ENCODE data around the gene ZBTB24. TPM values are rescaled to one million over a fixed set of nuclear protein-coding genes. Genes with fewer than 3 reads are reported as not detected.

ZBTB24 gene
- total and polyA plus RNA-seq, 4 donors: 1.2 to 3.9 (median 2.2) TPM

DNA sequence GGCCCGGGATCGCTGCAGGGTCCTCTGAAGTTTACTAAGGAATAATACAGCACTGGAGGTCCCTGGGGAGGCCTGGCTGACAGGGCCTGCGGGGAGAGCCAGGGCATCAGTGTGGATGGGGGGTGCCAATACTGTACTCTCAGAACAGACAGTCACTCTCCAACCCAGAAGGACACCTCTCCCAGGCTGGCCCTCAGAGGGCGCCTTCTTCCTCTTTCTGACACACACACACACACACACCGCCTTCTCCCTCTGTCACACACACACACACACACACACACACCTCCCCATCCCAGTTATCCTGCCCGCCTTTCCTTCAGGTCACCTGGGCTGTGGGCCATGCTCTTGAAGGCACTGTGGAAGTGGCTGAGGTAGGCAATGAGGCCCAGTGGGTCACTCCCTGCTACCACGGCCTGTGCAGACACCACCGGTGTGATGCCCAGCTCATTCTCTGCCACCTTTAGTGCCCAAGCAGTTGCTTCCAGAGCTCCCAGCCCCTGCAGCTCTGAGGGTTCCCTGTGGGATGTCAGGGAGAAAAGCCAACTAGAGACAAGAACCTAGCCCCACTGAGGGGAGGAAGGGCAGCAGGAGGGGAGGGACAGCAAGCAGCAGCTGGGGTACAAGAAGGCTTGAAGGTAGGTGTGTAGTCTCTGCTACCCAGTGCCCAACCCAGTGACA is 35.0 kb downstream of the ZBTB24 start:
- 86% methylated on average over 8 of the region's 8 CpGs for WGBS
- no peaks in the 10 kb centered on the region for H3K9me3 ChIP-seq (ENCODE audit: control insufficient read depth in 4 of 4, low read length in 3 of 4)
- no peak overlapping the region for H3K9ac ChIP-seq (ENCODE audit: low read depth in 1 of 2, low read length in 2 of 2)
- no peaks in the 10 kb centered on the region for H3K27me3 ChIP-seq (ENCODE audit: control insufficient read depth in 4 of 4, insufficient read depth in 4 of 4, low read length in 3 of 4)
- no peak overlapping the region for H3K27ac ChIP-seq (ENCODE audit: low read depth in 1 of 2, low read length in 2 of 2)
- TF ChIP-seq EGR1 (IDR thresholded peaks at IDR 0.05; ENCODE audit: low read depth in 2 of 2) (no peak), JUND (IDR thresholded peaks at IDR 0.05) (no peak), TAF1 (conservative IDR thresholded peaks at IDR 0.05) (no peak), SP1 (IDR thresholded peaks at IDR 0.05) (no peak)
- H3K4me1 ChIP-seq (ENCODE audit: control insufficient read depth in 4 of 4, insufficient read depth in 4 of 4, low read length in 3 of 4): no peaks in the 10 kb centered on the region
- DNase-seq (ENCODE audit: low spot score): no peak
- H3K4me3 ChIP-seq (ENCODE audit: low read depth in 1 of 3, low read length in 3 of 3): no peak overlapping the region
- peaks cover 0 to 3% (median 2%) of the 10 kb centered on the region in 4 donors for H3K36me3 ChIP-seq (ENCODE audit: control insufficient read depth in 4 of 4, insufficient read depth in 3 of 4, low read depth in 1 of 4, low read length in 3 of 4)

- H3K27me3 ChIP-seq (ENCODE audit: control insufficient read depth in 4 of 4, insufficient read depth in 4 of 4, low read length in 3 of 4): no peaks in the 10 kb centered on the region
- no peaks in the 10 kb centered on the region for H3K4me1 ChIP-seq (ENCODE audit: control insufficient read depth in 4 of 4, insufficient read depth in 4 of 4, low read length in 3 of 4)
- TF ChIP-seq FOXA1 (IDR thresholded peaks at IDR 0.05) (no peak), RAD21 (IDR thresholded peaks at IDR 0.05) (no peak), SP1 (IDR thresholded peaks at IDR 0.05) (no peak), RXRA (IDR thresholded peaks at IDR 0.05) (no peak), MAX (IDR thresholded peaks at IDR 0.05) (no peak), YY1 (IDR thresholded peaks at IDR 0.05) (no peak), FOXA2 (IDR thresholded peaks at IDR 0.05) (no peak), ATF3 (IDR thresholded peaks at IDR 0.05) (no peak), HNF4A (conservative IDR thresholded peaks at IDR 0.05) (no peak), ZBTB33 (IDR thresholded peaks at IDR 0.05) (no peak), HNF4G (IDR thresholded peaks at IDR 0.05) (no peak), EGR1 (IDR thresholded peaks at IDR 0.05; ENCODE audit: low read depth in 2 of 2) (no peak), NR2F2 (IDR thresholded peaks at IDR 0.05) (no peak), JUND (IDR thresholded peaks at IDR 0.05) (no peak), GABPA (IDR thresholded peaks at IDR 0.05 in 1 of 2, conservative IDR thresholded peaks at IDR 0.05 in 1 of 2) (no peak), REST (IDR thresholded peaks at IDR 0.05) (no peak)
- TF ChIP-seq, protein P1, sequence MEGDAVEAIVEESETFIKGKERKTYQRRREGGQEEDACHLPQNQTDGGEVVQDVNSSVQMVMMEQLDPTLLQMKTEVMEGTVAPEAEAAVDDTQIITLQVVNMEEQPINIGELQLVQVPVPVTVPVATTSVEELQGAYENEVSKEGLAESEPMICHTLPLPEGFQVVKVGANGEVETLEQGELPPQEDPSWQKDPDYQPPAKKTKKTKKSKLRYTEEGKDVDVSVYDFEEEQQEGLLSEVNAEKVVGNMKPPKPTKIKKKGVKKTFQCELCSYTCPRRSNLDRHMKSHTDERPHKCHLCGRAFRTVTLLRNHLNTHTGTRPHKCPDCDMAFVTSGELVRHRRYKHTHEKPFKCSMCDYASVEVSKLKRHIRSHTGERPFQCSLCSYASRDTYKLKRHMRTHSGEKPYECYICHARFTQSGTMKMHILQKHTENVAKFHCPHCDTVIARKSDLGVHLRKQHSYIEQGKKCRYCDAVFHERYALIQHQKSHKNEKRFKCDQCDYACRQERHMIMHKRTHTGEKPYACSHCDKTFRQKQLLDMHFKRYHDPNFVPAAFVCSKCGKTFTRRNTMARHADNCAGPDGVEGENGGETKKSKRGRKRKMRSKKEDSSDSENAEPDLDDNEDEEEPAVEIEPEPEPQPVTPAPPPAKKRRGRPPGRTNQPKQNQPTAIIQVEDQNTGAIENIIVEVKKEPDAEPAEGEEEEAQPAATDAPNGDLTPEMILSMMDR (IDR thresholded peaks at IDR 0.05; ENCODE audit: low read depth, low read length, missing input control): no peak
- H3K9ac ChIP-seq (ENCODE audit: low read depth in 1 of 2, low read length in 2 of 2): no peak overlapping the region
- H3K9me3 ChIP-seq (ENCODE audit: control insufficient read depth in 4 of 4, low read length in 3 of 4): no peaks in the 10 kb centered on the region
- WGBS: 90% methylated on average over 10 of the region's 10 CpGs
- no peak overlapping the region for H3K27ac ChIP-seq (ENCODE audit: low read depth in 1 of 2, low read length in 2 of 2)
- no peak overlapping the region for H3K4me3 ChIP-seq (ENCODE audit: low read depth in 1 of 3, low read length in 3 of 3)
- peaks cover 0 to 3% (median 2%) of the 10 kb centered on the region in 4 donors for H3K36me3 ChIP-seq (ENCODE audit: control insufficient read depth in 4 of 4, insufficient read depth in 3 of 4, low read depth in 1 of 4, low read length in 3 of 4)
- DNase-seq (ENCODE audit: low spot score): no peak
Measured at GRCh38 chr6:109447087-109447486, 35.9 kb downstream of the ZBTB24 start.
